OCI-LY7 (cell line): ENCODE results near the gene DYNLT3. TPM values are rescaled to one million over a fixed set of nuclear protein-coding genes. Genes with fewer than 3 reads are reported as not detected.

ENCODE experiments used
- BruUV-seq: library from RNA; stranded (reverse); fragments of 400-500 nt; replicated peaks from 2 replicates; lab custom pipeline; 2021; lab: Mats Ljungman, UMichigan
- CTCF ChIA-PET: fragments of 300-600 bp; sonication (Branson Sonifier 250); formaldehyde crosslinking; loops from one replicate; lab custom pipeline; 2022; ENCODE audit warnings: antibody characterized with exemption; ENCODE audit not compliant: unreplicated experiment; lab: Charles Lee
- POLR2A ChIA-PET: fragments of 300-600 bp; sonication (Branson Sonifier 250); formaldehyde crosslinking; loops from one replicate; lab custom pipeline; 2022; ENCODE audit warnings: antibody characterized with exemption; lab: Charles Lee
- DNase-seq: peaks from one replicate; pipeline ENCODE4 v3.0.0-alpha.2; 2015; ENCODE audit warnings: low spot score
- H2AFZ ChIP-seq: fragments of 200-600 bp; sonication (generic), shearing (Covaris generic); 2 replicates; pipeline ENCODE4 v1.6.1; 2014; ENCODE audit warnings: mild to moderate bottlenecking, antibody characterized with exemption, low read length, moderate library complexity
- H3K27ac ChIP-seq: fragments of 200-600 bp; sonication (generic); 2 replicates; pipeline ENCODE4 v1.5.1; 2014; ENCODE audit warnings: mixed run types, low read depth, mild to moderate bottlenecking, moderate library complexity, low read length, inconsistent platforms; ENCODE audit not compliant: poor library complexity, severe bottlenecking
- H3K36me3 ChIP-seq: fragments of 200-600 bp; sonication (generic); 2 replicates; pipeline ENCODE4 v1.6.1; 2014; ENCODE audit warnings: mild to moderate bottlenecking, antibody characterized with exemption, low read length, moderate library complexity, mixed read lengths; ENCODE audit not compliant: insufficient read depth
- H3K4me1 ChIP-seq: fragments of 200-600 bp; sonication (generic); 2 replicates; pipeline ENCODE4 v1.5.1; 2014; ENCODE audit warnings: mild to moderate bottlenecking, low read length; ENCODE audit not compliant: insufficient read depth, poor library complexity, severe bottlenecking
- H3K4me2 ChIP-seq: fragments of 200-600 bp; sonication (generic); 2 replicates; pipeline ENCODE4 v1.6.1; 2014; ENCODE audit warnings: mild to moderate bottlenecking, low read length
- H3K4me3 ChIP-seq: fragments of 200-600 bp; sonication (generic); 2 replicates; pipeline ENCODE4 v1.5.1; 2014; ENCODE audit warnings: mild to moderate bottlenecking, low read depth, low read length; ENCODE audit not compliant: poor library complexity, severe bottlenecking
- H3K79me2 ChIP-seq: fragments of 200-600 bp; sonication (generic); 2 replicates; pipeline ENCODE4 v1.6.1; 2016; ENCODE audit warnings: low read depth, mild to moderate bottlenecking, low read length, moderate library complexity, mixed read lengths; ENCODE audit not compliant: insufficient read depth
- H3K9me2 ChIP-seq: fragments of 200-600 bp; sonication (generic); 2 replicates; pipeline ENCODE4 v1.6.1; 2016; ENCODE audit warnings: mild to moderate bottlenecking, low read length, mixed read lengths; ENCODE audit not compliant: insufficient read depth
- H3K9me3 ChIP-seq: fragments of 200-600 bp; sonication (generic); 2 replicates; pipeline ENCODE4 v1.6.1; 2014; ENCODE audit warnings: mild to moderate bottlenecking, mixed run types, low read length, mixed read lengths
- H4K20me1 ChIP-seq: fragments of 200-600 bp; sonication (generic); 2 replicates; pipeline ENCODE4 v1.6.1; 2014; ENCODE audit warnings: mild to moderate bottlenecking, antibody characterized with exemption, low read length, moderate library complexity, mixed read lengths; ENCODE audit not compliant: insufficient read depth
- EZH2phosphoT487 ChIP-seq: fragments of 200-600 bp; sonication (generic); IDR thresholded peaks from 2 replicates; pipeline ENCODE4 v1.6.1; 2018; ENCODE audit warnings: low read depth, borderline replicate concordance, mild to moderate bottlenecking, mixed run types, antibody characterized with exemption, low read length, moderate library complexity, mixed read lengths
- intact Hi-C: fragments of 100-400 bp; cut with micrococcal nuclease; formaldehyde crosslinking; loops from one replicate; pipeline ENCODE4 v1.10.0; 2022; ENCODE audit not compliant: unreplicated experiment
- total RNA-seq, 2 experiments: library from RNA; depleted of rRNA in 1 of 2; stranded (reverse); fragments of >200 nt in 1 of 2; shearing (Covaris generic) in 1 of 2; gene quantifications; 2 replicates each; pipeline ENCODE4 v1.2.3, GENCODE V29; 2014 to 2022
- TF ChIP-seq, protein P1 (sequence below): fragments of 200-600 bp; sonication (generic); conservative IDR thresholded peaks from 2 replicates; pipeline ENCODE4 v1.5.1; 2014; ENCODE audit warnings: mild to moderate bottlenecking, antibody characterized with exemption, low read length, moderate library complexity, mixed read lengths

DYNLT3 gene
- total RNA-seq, 2 experiments from 2014 or later, result 0.73 to 18.6 TPM

DNA sequence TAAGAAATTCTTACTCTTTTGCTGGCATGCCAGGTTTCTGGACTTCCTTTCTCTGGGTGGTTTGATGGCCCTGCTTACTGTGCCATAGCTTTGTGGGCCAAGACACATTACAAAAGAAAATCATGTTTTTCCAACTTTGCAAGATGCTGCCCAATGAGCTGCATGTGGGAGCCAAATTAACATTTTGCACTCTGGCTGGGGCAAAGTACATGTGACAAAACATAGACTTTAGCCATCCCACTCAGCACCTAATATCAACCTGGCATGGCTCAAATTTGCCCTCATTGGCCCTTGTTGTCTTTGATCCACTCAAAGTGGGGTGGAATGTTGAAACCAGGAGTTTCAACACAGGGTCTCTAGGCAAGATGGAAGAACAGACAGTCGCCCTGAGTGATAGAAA lies 40.0 kb upstream of the DYNLT3 start:
- no peak for DNase-seq
- H3K36me3 ChIP-seq, result no peaks in the 10 kb centered on the region
- H2AFZ ChIP-seq, result no peak overlapping the region
- TF ChIP-seq EZH2phosphoT487, result no peak
- TF ChIP-seq, protein P1, sequence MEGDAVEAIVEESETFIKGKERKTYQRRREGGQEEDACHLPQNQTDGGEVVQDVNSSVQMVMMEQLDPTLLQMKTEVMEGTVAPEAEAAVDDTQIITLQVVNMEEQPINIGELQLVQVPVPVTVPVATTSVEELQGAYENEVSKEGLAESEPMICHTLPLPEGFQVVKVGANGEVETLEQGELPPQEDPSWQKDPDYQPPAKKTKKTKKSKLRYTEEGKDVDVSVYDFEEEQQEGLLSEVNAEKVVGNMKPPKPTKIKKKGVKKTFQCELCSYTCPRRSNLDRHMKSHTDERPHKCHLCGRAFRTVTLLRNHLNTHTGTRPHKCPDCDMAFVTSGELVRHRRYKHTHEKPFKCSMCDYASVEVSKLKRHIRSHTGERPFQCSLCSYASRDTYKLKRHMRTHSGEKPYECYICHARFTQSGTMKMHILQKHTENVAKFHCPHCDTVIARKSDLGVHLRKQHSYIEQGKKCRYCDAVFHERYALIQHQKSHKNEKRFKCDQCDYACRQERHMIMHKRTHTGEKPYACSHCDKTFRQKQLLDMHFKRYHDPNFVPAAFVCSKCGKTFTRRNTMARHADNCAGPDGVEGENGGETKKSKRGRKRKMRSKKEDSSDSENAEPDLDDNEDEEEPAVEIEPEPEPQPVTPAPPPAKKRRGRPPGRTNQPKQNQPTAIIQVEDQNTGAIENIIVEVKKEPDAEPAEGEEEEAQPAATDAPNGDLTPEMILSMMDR, result no peak
- CTCF ChIA-PET, result no interaction called here
- no peaks in the 10 kb centered on the region for H3K9me3 ChIP-seq
- intact Hi-C loops, result no loop called here
- H3K9me2 ChIP-seq, result no peaks in the 10 kb centered on the region
- no peak overlapping the region for H3K4me3 ChIP-seq
- H4K20me1 ChIP-seq, result no peaks in the 10 kb centered on the region
- H3K4me2 ChIP-seq, result no peak overlapping the region
- no TSS peak for BruUV-seq
- POLR2A ChIA-PET, result interaction anchor here (0.6 kb wide), 1 partner anchor 20 kb away, joined by 3 read pairs; no protein-coding TSS in a partner anchor
- H3K4me1 ChIP-seq, result no peaks in the 10 kb centered on the region
- H3K27ac ChIP-seq, result no peak overlapping the region
- no peaks in the 10 kb centered on the region for H3K79me2 ChIP-seq

DNA sequence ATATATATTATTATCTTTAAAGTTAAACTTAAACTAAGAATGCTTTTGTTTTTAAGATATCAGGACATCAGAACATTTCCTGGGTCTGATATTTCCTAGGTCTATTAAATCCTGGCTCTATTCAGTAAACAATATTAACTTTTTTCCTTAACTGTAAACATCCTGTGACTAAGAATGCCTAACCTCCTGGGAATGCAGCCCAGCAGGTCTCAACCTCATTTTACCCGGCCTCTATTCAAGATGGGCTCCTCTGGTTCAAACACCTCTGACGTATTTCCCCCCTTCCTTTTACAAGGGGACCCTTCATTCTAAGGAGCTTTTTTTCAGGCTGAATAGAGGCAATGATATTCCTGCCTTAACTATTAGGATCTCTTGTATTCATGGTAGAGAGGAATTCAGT lies 35.8 kb upstream of the DYNLT3 start:
- intact Hi-C loops, result no loop called here
- Histone ChIP-seq H4K20me1 (no peaks in the 10 kb centered on the region), H3K79me2 (no peaks in the 10 kb centered on the region), H3K36me3 (no peaks in the 10 kb centered on the region), H3K4me2 (no peak overlapping the region), H3K9me2 (no peaks in the 10 kb centered on the region), H3K4me3 (no peak overlapping the region), H3K9me3 (no peaks in the 10 kb centered on the region), H3K4me1 (no peaks in the 10 kb centered on the region), H2AFZ (no peak overlapping the region), H3K27ac (no peak overlapping the region)
- ChIA-PET POLR2A (interaction anchor here (0.6 kb wide), 1 partner anchor 110 kb away, joined by 4 read pairs; no protein-coding TSS in a partner anchor), CTCF (no interaction called here)
- BruUV-seq, result no TSS peak
- no peak for DNase-seq
- TF ChIP-seq, protein P1, result no peak
- TF ChIP-seq EZH2phosphoT487, result no peak

DNA sequence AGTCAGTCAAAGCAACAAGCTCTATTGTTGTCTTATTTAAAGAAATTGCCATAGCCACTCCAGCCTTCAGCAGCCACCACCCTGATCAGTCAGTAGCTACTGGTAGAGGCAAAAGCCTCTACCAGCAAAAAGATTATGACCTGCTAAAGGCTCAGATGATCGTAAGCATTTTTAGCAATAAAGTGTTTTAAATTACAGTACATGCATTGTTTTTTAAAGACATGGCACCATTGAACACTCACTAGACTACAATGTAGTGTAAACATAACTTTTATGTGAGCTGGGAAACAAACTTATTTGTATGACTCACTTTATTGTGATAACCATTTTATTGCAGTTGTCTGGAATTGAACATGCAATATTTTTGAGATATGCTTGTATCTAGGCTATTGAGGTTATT lies 32.3 kb upstream of the DYNLT3 start:
- POLR2A ChIA-PET, result interaction anchor here (0.6 kb wide), 1 partner anchor 514 kb away, joined by 3 read pairs; no protein-coding TSS in a partner anchor
- Histone ChIP-seq H3K4me2 (no peak overlapping the region), H3K79me2 (no peaks in the 10 kb centered on the region), H2AFZ (no peak overlapping the region), H3K9me3 (no peaks in the 10 kb centered on the region), H4K20me1 (no peaks in the 10 kb centered on the region), H3K27ac (no peak overlapping the region), H3K4me3 (no peak overlapping the region), H3K4me1 (no peaks in the 10 kb centered on the region), H3K9me2 (no peaks in the 10 kb centered on the region), H3K36me3 (no peaks in the 10 kb centered on the region)
- no peak for TF ChIP-seq EZH2phosphoT487
- TF ChIP-seq, protein P1, result no peak
- CTCF ChIA-PET, result interaction anchor here (0.8 kb wide), 1 partner anchor 9 kb away, joined by 3 read pairs; no protein-coding TSS in a partner anchor
- no peak for DNase-seq
- intact Hi-C loops, result no loop called here
- BruUV-seq, result no TSS peak
